CD4-positive, alpha-beta T cell treated with Interleukin-6 for 4 hours (primary cell): Measurements from ENCODE around the gene KIF1A.

Experiments used
- DNase-seq: peaks from one replicate; pipeline ENCODE4 v3.0.0-alpha.2; 2020; ENCODE audit warnings: mixed read lengths

The KIF1A gene

DNA sequence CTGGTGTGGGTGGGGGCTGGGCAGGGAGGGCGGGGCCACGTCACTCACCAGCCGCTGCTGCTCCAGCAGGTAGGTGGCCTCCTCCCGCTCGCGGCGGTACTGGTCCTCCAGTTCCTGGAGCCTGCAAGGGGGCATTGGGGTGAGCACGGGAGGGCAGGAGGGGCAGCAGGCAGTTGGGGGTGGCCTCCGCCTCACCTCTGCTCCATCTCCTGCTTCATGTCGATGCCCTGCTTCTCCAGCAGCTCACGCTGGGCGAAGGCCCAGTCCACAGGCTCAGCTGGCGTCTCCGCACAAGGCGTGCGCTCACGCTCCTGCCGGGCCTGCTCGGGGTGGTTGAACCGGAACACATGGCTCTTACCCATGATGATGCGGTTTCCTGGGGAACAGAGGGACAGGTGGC, 57.0 kb downstream of the KIF1A start:
- no peak for DNase-seq

DNA sequence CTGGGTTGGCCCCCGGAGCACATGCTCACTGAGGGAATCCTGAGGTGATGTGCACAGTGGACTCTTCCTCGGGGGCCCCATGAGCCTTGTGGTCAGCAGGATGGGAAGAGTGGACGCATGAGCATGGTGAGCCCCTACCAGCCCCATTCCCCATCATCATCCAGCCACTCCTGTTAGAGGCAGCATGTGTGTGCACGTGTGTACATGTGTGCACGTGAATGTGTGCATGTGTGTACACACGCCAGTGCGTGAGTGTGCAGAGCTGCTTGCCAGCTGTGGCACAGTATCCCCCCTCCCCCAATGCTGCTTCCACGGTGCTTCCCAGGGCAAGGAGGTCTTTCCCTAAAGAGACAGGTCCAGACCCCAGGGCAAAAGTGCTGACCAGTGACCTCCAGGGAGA, 57.8 kb downstream of the KIF1A start:
- DNase-seq, result no peak

DNA sequence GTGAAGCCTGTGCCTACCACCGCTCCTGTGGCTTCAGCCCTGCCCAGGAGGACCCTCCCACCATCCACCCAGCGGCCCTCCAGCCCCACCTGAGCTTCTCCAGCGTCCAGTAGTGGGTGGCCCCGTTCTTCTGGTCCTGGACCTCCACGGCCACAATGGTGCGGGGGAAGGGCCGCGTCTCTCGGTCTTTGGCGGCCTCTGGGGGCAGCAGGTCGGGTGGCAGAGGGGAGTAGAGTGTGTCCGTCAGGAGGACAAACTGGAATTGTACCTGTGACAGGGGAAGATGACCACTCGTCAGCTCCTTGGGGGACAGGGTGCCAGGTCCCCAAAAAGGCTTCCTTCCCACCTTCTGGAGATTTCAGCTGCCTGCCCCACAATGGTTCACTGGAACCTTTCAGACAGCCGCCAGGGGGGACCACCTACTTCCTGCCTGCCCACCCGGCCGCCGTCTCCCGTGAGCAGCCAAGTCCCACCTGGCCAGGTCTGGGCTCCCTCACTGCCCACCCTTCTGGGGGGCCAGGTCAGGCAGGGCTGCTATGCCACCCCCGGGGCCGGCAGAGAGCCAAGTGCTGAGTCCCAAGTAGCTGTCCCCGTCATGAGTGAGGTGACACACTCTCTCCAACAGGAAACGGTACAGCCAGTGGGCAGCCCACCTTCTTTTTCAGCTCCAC, 59.3 kb downstream of the KIF1A start:
- DNase-seq, result no peak

DNA sequence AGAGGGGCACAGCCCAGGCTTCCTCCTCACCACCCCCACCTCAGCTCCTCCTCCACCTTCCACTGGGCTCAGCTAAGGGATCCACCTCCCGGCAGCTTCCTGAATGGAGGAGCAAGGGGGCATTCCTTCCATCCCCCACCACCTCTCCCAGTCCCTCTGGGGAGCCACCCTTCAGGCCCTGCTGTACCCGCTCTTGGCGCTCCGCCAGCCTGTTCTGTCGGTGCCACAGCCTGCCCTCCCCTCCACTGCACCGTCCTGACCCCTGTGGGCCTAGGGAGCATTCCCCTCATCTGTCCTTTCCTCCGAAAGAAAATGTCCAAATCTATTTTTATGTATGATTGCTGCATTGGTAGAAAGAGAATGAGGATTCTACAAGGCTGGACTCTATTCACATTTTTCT, 59.9 kb downstream of the KIF1A start:
- no peak for DNase-seq

DNA sequence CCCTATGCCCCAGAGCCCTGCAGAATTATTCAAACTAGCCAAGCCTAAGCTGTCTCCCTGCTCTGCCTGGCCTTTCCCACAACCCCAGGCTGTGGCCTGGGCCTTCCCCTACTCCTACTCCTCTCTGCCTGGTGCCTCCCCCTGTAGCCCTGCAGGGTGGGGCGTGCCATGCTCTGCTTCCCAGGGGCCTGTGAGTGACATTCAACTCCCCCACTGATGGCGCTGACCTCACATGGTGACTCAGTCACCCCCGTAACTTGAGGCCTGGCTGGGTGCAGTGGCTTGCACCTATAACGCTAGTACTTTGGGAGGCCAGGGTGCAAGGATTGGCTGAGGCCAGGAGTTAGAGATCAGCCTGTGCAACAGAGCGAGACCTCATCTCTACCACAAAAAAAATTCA, 60.6 kb downstream of the KIF1A start:
- DNase-seq, result no peak

DNA sequence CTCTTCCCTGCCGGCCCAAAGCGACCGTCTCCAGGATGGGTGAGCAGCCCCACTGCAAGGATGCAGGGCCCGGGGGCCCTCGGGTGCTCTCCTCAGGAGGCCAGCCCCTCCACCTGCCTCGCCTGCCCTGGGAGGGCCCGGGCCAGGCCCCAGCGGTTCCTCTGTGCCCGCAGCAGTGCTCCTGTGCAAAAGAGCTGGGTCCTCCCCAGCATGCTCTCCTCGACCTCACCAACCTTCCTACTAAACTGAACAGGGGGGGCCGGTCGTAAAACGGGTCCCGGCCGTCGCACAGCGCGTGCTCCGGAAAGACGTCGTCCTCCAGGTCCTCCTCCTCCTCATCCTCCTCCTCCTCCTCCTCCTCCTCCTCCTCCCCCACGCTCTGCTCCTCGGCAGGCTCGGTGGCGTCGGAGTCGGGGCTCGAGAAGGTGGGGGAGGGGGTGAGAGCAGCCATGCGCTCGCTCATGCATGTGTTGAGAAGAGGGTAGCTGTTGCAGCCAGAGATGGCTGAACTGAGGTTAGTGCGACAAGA, 62.9 kb downstream of the KIF1A start:
- DNase-seq, result no peak

DNA sequence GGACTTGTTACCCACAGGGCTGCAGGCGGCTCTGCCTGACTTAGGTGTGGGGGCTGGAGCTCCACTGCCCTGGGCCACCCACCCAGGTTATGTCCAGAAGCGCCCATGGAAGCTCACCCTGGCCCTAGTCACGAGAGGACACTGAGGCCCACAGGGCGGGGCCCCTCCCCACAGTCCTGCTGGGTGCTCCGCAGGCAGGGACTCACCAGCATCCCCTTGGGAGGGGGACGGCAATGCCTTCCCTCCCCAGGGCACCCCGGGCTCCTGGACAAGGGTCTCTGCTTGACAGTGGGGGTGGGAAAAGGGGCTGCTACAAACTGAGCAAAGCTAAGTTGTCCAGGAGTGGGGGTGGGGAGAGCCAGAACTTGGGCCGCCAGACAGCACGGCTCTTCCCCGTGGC, 67.8 kb downstream of the KIF1A start:
- no peak for DNase-seq

DNA sequence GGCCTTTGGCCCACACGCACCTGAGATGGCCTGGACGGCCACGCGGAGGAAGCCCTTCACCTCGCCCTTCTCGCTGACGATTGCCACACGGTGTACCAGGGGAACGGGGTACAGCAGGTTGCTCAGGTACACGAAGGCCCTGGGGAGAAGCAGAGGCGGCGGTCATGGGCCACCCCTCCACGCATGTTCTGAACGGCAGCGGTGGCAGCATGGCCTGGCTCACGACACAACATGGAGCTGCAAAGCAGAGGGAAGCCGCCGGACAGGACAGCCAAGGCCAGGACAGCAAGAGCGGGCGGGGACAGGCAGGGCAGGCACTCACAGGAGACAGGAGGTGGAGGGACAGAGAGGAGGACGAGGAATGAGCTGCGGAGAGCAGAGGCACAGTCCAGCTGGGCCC, 69.6 kb downstream of the KIF1A start:
- no peak for DNase-seq

DNA sequence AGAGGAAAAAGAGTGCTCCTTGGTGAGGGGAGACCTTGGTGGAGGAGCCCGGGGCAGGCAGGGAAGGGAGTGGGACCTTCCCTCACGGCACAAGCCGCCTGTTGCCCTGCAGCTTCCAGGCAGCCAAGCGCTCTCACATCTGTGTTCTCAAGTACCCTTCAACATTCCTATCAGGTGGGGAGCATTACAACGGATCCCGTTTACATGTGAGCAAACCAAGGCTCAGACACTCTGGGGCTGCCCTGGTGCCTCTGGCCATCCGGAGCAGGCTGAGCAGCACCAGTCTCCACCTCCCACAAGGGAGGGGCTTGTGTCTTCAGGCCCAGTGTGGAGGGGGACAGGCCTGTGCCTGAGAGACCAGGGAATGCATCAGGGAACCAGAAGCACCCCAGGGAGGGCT, 70.5 kb downstream of the KIF1A start:
- no peak for DNase-seq

DNA sequence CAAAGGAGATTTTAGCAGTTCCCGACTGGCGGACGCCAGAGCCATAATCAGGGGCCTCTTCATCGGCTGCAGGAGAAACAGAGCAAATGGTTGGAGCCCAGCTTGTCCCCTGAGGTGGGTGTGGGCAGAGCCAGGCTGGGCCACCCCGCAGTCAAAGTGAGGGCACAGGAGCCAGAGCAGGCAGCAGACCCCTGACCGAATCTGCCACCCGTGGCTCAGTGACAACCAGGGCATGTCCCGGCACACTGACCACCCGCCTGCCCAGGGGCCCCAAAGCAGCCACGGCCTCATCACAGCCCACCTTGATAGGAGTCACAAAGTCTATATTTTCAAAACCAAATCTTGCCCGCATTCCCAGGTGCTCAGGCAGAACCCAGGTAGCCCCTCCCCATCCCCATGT, 72.8 kb downstream of the KIF1A start:
- no peak for DNase-seq

DNA sequence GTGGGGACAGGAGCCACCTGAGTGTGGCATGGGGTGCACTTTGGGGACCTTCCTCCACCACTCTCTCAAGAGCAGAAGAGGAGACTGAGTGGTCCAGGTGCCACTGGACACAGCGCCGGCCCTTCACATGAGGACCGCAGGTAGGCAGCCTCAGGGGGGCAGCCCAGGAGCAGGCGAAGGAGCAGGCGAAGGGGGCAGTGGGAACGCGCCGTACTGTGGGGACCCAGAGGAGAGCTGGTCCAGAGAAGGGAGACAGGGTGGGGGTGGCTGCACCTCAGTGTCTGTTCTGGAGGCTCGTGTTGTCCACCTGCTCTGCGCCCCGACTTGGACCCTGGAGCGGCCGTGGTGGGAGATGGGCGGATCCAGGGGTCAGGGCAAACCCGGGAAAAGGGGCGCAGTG, 73.3 kb downstream of the KIF1A start:
- no peak for DNase-seq

DNA sequence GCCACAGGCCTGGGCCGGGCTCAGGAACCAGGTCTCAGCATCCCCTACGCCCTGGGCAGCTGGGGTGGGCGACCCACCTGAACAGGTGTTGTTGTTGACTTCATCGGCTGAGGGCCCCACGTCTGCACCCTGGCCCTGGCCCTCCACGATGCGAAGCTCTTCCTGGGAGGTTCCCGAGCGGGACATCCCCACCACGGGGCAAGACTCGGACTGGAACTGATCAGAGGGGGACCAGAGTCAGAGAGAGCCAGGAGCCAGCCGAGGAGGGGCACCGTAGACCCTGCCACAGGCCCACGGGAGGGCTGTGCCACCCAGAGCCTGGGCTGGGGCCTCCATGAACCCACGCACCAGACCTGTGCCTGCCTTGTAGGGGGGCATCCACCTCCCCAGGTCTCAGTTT, 74.1 kb downstream of the KIF1A start:
- DNase-seq, result no peak

DNA sequence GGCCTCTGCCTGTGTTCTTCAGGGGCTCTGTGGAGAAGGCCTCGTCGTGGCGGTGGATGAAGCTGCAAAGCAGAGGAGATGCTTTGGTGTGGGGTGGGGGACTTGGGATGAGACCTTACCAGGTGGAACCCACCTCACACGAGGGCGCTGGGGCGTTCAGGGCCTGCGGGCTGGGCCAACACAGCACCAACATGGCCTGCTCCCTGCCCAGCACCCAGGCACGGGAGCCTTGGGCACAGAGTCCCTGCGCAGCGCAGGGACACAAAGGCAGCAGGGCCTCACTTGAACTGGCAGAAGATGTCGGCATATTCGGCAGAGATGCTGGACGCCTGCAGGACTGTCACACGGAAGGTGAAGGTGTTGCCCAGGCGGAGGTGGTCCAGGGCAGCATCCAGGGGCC, 74.6 kb downstream of the KIF1A start:
- DNase-seq, result no peak

DNA sequence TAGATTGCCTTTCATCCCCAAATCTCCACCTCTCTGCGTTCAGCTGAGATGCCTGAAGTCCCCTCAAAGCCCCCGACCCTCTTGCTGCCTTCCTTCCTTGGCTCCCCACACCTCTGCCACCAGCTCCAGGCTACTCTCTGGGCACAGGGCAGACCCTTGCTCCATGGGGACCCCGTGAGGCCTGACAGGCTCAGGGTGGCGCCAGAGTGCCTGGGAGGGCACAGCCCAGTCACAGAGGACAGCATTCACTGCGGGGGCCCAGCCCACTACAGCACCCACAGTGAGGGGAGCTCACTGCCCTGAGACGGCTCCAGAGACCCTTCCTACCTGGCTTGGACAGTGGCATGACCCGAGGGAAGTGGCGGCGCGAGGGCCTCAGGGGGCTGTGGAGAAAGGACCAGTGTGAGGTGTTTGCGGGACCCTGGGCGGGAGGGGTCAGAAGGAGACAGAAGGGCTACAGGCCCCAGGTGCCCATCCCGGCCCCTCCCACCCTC, 77.4 kb downstream of the KIF1A start:
- DNase-seq, result no peak

DNA sequence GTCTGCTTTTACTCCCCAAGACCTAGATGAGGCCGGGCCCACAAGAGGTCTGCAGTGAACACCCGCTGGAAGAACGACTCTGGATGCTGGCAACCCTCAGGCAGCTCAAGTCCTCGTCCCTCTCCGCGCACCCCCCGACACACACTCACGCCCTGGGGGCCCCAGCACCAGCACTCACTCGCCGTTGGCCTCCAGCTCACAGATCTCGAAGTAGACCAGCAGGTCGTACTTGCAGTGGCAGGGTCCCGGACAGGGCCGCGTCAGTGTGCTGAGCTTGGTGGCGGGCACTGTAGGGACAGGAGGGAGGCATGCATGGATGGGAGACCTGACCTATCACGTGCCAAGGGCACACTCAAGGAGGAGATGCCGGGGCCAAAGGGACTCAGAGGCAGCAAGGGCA, 78.9 kb downstream of the KIF1A start:
- DNase-seq, result no peak

DNA sequence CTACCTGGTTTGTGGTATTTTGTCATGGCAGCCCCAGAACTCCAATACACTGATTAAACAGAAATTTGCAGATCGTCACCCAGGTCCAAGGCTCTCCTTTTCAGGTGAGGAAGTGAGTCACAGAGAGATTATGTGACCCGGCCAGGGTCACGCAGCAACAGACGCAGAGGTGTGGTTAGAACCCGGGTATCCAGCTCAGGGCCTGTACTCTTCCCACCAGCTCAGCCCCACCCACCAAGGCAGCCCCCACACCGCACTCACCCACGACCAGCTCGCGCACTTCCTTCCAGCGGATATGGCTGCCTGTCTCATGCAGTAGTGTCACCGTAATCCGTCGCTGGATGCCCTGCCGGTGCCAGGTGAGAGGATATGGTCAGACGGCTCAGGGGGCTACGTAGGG, 80.2 kb downstream of the KIF1A start:
- peak; percentile 55 for DNase-seq

DNA sequence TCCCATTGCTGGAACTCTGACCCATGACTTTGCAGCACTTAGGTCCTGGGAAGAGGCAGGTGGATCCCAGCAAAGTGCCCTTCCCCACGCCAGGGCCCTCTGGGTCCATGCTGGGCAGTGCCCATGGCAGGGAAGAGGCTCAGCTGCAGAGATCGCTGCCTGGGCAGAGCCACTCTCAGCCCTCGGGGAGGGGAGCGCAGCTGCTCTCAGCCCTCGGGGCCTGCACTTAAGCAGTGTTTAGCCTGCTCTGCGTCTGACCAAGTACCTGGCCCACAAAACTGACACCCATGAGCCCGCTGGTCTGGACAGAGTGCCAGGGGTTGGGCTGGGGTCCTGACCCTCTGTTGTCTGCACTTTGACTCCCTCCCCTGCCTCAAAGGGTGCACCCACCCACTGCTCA, 82.1 kb downstream of the KIF1A start:
- no peak for DNase-seq

DNA sequence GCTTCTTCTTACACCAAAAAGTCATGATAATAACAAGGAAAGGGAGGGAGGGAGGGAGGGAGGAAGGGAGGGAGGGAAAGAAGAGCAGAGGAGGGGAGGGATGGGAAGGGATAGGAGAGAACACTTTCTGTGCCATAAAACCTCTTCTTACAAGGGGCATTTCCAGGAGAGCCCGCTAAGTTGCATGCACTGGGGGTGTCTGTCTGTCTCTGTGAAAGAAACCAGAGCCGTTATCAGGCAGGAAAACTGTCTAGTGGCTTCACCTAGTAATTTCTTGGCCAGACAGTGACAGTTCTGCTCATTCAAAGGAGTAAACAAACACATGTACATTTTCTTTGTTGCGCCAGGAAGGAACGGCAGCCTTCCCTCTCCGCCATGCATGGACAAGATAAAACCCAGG, 82.5 kb downstream of the KIF1A start:
- no peak for DNase-seq

DNA sequence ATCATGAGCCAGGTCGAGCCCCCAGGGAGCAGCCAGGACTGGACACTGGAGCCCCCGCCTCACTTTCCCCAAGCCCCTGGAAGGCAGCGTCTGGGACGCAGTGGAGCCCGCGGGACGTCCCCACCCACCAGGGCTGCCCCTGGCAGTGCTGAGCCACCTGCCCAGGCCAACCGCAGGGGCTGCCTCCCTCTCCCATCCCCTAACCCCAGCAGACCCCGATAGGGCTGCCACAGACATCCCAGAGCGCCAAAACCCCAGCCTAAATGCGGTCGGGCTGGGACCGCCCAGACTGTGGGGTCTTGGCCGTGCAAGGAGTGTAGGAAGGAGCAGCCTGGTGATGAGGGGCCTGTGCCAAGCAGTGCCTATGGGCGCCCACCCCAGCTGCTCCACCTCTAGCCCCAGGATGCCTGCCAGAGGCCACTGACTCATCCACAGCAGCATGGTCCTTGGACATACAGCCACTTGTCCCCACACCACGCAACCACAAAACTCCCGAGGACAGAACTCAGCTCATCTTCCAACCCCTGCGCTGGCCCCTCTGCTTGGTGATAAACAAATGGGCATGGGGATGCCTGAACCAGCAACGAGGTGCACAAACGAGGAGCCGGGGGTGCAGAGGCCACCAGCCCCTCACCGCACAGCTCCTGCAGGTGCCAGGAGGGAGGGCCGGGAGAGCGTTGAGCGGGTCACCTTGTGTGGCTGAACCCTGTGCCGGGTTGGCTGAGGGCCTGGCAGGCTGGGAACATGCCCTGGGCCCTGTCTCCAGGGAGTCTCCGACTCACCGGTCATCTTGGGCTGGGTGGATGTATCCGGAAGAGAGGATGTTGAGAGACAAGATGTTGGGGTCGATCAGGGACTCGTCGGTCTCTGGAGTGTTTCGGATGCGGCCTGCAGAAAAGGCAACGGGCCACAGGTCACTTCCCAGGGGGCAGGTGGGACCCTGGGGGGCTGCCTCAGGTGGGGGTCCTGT, 83.5 kb downstream of the KIF1A start:
- DNase-seq, result no peak

DNA sequence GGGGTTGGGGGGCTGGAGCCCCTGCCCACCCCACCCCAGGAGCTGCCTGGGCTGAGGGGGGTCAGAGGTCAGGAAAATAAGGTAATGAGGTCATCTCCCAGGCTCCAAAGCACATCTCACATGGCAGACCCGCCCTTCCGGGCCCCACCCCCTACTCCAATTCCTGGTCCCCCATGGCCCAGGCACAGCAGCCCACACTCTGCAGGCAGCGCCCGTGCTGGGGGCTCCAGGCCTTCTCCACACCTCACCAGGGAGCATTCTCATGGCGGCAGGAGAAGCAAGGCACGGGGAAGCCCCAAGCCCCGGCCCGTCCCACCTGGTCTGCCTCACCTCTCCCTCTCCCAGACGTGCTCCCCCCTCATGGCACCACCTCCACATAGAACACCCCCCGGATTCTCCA, 84.5 kb downstream of the KIF1A start:
- DNase-seq, result no peak

DNA sequence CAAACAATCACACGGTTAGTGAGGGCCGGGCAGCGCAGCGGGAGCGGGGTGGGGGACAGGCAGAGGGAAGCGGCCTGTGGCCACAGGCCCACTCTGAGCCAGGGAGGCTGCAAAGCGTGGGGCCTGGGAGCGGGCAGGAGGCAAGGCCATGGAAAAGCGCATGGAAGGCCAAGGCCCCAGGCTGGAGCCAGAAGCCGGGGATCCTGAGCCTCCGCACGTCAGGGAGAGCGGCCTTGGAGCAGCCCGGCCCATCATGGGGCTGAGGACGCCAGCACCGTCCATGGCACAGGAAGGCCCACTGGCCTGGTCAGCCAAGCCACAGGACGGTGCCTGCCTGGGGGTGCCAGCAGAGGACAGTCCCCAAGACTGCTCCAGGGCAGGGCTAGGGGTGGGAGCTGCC, 85.3 kb downstream of the KIF1A start:
- DNase-seq, result no peak

DNA sequence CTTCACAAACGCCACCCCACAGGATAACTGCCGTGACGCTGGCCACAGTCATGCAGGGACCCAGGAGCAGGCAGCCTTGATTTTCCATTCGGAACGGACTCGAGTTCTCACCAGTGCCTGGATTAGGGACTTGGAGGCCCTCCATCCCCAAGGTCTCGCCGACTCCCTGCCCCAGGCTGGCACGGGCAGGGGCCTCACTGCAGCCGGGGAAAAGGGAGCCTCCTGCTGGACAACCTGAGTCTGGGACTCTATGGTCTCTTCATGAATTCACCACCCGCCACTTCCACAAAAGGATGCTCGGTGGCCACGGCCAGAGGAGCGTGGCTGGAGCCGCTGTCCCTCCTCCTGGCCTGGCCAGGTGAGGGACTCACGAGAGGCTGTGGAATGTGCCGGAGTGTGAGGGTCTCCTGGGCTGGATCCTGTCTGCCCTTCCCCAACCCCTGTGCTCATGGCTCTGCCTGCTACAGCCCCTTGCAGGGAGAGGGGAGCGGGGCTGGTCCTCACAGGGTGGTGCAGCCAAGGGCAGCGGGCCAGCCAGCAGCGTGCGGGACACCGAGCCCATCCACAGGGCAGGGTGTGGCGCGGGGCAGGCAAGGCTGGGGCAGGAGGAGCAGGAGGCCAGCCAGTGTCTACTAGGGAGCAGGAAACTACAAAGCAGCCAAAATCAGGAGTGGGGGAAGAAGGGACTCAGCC, 86.1 kb downstream of the KIF1A start:
- peak; percentile 42 for DNase-seq

DNA sequence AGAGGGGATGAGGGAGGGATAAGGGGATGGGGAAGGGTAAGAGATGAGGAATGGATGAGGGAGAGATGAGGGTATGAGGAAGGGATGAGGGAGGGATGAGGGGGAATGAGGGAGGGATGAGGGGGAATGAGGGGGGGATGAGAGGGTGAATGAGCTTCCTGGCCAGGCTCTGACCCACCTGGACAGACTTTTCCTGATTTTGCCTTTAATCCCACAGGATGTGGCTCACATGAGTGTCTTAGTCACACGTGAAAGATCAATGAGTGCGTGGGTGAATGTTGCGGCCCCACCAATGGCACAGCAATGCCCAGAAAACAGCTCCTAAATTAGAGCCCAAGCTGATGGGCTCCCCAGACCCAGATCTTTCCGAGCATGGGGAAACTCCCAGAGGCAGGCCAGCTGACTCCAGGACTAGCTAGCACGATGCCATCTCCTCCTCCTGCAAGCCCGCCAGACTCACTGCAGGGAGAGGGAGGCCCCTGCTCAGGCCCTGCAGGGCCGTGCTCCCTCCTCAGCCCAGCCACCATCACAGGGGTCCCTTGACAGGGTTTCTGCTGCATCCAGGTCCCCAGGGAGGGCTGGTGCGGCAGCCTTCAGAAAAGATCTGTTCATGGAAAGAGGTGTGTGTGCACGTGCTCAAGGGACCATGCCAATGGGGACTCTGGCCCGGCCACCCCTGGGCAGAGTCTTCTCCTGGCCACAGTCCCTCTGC, 87.0 kb downstream of the KIF1A start:
- no peak for DNase-seq
